GM21619 (cell line): ENCODE measurements around the gene CCS.
"Not testable (repeated sequence)": the region's sequence is repeated elsewhere in the genome, so short reads cannot be mapped to it uniquely, and the experiment has no call there.

ENCODE experiments used
- ATAC-seq: cut with Tn5 transposase; IDR thresholded peaks from one replicate; pipeline ENCODE4 v1.9.1; 2021; ENCODE audit not compliant: unreplicated experiment

The CCS gene

DNA sequence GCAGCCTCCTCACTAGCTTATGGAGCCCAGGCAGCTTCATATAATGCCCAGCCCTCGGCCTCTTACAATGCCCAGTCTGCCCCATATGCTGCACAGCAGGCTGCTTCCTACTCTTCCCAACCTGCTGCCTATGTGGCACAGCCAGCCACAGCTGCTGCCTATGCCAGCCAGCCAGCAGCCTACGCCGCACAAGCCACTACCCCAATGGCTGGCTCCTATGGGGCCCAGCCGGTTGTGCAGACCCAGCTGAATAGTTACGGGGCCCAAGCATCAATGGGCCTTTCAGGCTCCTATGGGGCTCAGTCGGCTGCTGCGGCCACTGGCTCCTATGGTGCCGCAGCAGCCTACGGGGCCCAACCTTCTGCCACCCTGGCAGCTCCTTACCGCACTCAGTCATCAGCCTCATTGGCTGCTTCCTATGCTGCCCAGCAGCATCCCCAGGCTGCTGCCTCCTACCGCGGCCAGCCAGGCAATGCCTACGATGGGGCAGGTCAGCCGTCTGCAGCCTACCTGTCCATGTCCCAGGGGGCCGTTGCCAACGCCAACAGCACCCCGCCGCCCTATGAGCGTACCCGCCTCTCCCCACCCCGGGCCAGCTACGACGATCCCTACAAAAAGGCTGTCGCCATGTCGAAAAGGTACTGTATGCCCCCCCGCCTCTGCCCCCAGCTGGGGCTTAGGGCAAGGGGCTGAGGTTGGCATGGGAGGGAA is 32.2 kb downstream of the CCS start:
- ATAC-seq, result no peak

DNA sequence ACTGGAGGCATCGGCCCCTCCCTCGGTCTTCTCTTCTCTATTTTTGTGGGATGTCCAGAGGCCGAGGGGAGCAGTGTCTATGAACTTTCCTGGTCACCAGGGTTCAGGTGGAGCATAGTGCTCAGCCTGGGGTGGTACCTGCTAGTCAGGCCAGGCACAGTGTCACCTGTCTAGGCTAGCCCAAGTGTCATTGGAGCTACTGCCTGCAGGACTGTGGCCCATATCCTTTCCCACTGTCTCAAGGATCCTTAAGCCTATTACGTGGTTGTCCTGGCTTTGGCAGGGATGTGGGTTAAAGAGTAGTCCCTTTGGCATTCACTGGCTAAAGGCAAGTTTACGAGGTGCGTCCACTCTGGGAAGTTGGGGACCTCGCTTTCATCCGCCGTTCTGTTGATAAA is 32.8 kb downstream of the CCS start:
- ATAC-seq, result no peak

DNA sequence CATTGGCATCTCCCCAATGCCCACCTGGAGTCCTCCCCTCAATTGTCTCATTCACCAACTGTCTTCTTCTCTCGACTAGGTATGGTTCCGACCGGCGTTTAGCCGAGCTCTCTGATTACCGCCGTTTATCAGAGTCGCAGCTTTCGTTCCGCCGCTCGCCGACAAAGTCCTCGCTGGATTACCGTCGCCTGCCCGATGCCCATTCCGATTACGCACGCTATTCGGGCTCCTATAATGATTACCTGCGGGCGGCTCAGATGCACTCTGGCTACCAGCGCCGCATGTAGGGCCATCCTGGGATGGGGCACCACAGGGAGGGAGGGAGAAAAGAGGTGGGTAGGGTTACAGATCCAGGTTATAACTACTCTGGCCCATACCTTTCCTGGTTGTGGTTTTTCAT is 33.4 kb downstream of the CCS start:
- ATAC-seq, result no peak

DNA sequence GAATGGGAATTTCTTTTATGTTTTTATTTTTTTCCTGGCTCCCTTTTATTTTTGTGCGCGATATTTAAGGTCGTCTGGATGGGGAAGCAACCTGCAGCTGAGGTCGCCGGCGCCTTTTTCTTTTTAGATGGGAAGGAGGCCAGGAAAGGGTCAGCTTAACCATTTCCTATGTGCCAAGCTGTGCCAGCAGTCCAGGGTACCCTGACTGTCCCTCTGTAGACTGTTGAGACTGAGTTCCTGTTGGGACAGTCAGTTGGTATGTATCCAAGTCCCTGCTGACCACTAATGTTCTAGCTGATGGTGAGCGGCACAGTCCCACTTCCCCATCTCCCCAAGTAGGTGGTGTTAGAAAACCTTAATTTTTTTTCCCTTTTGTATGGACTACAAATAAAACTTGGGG is 33.9 kb downstream of the CCS start:
- ATAC-seq, result no peak

DNA sequence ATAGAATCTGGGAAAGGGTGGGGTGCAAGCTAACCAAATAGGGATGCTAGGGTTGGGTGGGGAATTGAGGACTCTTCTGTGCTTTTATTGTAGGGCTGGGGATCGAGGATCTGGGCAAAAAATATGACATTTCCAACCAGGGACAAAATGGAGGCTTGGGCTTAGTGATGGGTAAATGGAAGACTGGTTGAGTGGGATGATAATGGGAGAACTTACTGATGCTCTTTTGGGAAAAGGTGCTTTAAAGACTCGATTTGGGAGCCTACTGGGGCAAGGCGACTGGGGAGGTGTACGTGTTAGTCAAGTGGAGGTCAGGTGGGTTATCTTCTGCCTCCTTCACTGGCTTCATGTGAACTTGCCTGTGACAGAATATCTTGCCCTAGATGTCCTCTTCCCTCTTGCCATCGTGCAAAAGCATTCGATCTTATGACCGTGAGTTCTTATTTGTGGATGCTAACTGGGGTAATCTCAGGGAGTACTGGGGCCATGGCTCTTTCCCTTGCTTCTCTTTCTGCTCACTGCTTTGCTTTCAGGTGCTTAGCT is 35.1 kb downstream of the CCS start:
- no peak for ATAC-seq

DNA sequence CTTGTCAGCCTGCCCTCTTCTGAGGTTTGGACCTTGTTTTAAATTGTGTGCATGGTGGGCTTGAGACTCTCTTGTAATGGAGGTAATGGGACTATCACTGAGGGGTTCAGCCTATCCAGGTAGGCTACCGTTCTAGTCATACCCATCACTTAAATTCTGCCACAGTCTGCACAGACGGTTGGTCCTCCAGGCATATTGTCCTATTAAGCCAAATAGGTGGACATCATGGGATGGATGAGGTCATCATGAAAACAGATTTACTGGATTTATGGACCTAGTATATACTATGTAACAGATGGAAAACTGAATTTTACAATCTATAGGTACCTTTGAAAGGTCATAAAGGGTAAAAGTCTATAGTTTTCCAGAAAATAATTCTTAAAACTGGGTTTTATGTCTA is 36.4 kb downstream of the CCS start:
- no peak for ATAC-seq

DNA sequence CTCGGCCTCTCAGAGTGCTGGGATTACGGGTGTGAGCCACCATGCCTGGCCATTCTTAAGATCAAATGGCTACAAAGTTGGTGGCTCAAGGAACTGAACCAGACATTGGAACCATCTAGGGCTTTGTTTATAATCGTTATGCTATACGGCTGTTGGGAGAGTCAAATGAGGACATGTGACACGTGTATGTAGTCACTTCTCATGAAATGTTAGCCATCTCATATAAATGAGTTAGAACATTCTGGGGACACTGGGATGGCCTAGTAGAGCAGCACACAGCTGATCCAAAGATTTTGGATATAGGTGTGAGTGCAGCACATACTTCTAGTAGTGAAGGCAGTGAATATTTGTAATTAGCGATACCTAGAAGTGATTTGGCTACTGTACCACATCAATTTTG is 38.9 kb downstream of the CCS start:
- no peak for ATAC-seq

DNA sequence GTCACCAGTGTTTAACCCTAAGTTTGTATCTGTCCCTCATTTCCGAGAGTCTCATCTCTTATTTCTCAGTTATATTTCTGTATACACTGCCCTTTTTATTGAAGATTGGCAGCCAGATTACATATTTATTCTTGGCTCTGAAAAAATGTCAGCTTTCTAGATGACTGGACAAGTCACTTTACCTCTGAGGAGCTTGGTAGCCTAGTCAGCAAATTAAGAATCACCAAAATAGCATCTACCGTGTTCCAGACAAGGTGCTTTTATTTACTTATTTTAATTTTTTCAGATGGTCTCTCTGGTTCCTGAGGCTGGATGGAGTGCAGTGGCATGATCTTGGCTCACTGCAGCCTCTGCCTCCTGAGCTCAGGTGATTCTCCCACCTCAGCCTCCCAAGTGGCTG is 40.0 kb downstream of the CCS start:
- ATAC-seq, result no peak

DNA sequence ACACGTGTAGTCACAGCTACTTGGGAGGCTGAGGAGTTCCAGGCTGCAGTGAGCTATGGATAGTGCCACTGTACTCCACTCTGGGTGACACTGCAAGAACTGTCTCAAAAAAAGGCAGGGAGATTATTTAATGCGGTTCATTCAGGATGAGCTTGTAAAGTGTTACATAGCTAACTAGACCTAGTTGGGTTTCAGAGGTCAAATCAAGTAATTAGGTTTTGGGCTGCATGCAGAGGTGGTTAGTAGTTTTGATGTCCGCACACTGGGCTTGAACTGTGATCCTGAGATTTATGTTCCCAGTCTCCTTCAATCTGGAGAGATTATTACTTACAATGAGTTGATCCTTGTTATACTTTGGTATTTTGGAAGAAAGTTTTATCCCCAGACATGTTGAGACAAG is 43.4 kb downstream of the CCS start:
- ATAC-seq, result no peak

DNA sequence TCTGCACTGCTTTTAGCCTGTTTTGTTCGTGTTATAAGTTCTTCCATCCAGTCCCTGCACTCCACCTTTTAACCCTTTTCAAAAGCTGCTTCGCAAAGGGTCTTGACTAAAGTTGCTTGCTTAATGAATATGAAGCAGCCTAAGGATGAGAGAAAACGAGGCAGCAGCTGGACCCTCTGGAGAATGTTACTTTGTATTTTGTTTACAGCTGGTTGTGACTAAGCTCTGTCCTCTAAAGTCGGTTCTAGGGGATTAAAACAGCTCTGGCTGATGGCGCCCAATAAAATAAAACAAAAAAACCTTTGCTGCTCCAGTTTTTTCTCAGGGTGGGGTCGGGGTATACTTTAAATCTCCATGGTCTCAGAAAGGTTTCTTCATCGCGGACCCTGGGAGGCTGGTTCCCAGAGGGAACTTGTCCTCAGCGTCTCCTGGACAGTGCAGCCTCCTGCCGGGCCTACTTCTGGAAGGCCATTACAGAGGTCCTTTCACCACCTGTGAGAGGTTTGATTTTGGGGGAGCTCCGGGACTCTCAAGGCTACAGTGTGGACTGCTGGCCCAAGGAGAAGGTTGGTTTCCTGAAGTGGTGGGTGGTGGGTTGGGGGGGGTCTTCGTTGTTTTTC is 44.7 kb downstream of the CCS start:
- ATAC-seq, result no peak

DNA sequence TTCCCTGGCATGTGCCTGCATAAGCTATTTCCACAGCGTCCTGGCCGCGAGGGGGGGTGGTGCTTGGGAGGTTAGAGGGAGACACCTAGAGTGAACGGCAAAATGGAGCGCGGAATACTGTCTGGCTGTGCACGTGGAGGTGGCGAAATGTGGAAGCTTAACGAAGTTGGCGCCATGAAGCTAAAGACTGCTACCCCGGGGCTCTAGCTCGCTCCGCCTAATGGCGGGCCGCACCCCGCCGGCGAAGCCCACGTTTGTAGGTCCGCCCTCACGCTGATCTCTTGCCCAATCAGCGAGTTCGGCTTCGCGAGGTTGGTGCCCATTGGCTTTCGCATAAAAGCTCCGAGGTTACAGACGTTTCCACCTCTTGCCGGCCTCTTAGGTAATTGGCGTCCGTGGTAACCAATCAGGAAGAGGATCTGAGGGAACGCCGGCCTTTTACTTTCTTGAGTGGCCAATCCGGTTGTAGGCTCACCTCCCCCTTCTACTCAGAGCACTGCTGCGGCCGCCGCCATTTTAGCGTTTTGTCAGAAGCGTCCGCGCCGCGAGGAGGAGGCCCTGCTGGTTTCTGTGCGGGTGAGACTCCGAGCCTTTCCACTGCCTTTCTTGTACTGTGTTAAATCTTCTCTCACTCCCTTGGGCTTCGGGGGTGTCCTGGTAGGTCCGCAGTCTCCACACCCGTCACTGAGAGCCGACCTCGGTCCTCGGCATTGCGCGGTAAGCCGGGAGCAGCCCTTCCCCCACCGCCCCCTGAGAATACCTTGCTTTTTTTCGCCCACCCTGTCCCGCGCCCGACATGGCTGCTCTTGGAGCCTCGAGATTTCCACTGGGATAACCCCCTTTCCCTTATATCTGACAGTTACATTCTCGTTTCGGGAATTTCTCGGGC is 45.4 kb downstream of the CCS start, which contains the start of gene RBM4:
Gene RBM4, plus strand, starts transcription at position 527 of the 889 bp plus-strand sequence. CDS start 1,009 bp downstream, outside the sequence.
- peak; percentile 91 for ATAC-seq

DNA sequence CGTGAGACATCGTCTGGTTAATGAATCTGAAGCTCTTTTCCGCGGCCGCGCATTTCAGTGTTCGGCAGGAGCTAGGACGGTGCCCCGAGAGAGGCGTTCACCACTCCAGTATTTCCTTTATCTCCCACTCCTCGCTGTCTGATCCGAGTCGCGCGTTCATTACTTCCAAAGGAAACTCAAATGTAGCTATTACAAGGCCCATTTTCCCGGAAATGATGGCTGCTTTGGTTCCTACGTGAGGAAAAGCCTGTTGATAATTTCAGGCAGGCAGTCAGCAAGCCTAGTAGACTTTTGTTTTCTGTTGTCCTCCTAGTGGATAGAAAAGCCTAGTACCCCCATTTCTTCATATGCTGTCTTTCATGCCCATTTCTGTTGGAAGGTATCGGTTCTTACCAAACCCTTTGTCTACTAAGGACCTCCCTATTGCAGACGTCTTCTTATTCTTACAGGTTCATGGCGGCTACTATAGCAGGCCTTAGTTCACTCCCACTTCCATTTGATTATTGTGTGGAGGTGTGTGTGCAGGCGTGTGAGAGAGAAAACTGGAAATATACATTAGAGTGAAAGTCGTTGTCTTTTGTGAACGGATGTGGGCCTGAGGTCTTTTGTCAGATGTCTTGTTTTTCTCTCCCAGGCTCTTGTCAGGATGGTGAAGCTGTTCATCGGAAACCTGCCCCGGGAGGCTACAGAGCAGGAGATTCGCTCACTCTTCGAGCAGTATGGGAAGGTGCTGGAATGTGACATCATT is 46.3 kb downstream of the CCS start:
- no peak for ATAC-seq

DNA sequence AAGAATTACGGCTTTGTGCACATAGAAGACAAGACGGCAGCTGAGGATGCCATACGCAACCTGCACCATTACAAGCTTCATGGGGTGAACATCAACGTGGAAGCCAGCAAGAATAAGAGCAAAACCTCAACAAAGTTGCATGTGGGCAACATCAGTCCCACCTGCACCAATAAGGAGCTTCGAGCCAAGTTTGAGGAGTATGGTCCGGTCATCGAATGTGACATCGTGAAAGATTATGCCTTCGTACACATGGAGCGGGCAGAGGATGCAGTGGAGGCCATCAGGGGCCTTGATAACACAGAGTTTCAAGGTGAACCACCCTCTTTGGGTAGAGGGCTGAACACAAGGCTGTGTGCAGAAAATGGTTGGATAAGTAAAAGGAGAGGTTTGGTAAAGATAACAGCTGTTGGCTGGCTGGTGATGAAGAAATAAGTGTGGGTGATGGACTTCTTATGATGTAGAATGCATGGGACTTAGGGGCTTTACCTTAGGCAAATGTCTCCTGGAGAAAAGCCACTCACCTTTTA is 46.9 kb downstream of the CCS start:
- ATAC-seq, result not testable (repeated sequence)

DNA sequence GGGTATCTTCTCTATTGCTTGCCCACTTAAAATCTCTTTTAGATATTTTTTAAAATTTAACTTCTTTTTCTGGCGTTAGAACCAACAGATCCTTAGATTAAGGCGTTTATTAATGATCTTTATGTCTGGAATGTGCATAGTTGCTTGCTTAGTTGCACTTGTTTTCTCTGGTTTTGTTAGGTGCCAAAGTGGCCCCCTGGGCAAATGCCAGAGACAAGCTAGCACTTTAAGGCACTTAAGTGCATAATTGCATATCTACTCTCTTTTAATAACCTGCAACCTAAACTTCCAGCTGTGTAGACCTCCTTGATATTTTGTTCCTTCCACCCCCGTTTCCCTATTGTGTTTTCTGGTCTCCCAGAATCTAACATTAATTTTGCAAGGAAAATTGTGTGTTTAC is 48.8 kb downstream of the CCS start:
- ATAC-seq, result no peak

DNA sequence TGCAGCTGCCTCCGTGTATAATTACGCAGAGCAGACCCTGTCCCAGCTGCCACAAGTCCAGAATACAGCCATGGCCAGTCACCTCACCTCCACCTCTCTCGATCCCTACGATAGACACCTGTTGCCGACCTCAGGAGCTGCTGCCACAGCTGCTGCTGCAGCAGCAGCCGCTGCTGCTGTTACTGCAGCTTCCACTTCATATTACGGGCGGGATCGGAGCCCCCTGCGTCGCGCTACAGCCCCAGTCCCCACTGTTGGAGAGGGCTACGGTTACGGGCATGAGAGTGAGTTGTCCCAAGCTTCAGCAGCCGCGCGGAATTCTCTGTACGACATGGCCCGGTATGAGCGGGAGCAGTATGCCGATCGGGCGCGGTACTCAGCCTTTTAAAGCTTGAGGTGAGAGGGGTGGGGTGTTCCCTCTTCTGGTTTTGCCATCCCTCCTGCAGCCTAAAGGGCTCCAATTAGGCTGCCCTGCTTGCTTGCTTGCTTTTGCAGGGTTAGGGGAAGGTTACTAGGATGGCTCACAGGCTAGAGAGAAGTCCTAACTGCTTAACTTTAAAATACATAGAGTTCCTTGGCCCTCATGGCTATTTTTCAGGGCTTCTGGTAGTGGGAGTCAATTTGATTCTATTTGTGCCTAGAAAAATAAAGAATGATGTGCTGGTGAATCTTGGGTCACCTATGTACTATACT is 50.9 kb downstream of the CCS start:
- no peak for ATAC-seq

DNA sequence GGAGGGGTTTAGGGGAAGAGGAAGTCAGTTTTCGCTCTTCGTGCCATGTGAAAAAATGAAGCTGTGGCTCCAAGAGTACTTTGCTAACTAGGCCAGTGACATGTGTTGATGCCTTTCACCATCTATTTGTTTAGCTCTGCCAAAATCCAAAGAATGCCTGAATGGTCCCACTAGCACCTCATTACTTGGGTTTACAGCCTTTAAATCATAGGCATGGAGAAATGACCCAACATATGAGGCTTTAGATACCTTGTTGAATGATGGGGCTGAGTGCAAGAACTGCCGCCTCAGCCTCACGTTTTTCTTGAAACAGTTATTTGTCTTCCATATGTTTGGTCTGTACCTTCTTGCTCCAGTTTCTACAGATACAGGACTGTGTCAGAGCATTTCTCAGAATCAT is 53.8 kb downstream of the CCS start:
- ATAC-seq, result no peak

DNA sequence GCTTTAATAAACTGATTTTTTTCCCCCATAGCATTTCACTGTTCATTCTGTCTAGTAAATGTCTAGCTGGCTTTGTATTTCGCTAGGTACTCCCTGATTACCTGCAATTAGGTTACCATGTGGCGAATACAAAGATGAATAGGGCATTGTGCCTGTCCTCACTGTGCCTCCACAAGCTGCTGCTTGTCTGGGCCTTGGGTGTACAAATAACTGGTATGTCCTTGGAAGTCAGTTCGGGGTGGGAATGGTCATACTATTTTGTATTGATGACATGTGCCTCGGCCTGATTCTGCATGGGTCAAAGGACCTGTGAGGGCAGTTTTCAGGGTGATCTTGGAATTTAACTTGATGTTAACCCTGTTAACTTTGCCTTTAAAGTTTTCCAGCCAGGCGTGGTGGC is 56.9 kb downstream of the CCS start:
- no peak for ATAC-seq

DNA sequence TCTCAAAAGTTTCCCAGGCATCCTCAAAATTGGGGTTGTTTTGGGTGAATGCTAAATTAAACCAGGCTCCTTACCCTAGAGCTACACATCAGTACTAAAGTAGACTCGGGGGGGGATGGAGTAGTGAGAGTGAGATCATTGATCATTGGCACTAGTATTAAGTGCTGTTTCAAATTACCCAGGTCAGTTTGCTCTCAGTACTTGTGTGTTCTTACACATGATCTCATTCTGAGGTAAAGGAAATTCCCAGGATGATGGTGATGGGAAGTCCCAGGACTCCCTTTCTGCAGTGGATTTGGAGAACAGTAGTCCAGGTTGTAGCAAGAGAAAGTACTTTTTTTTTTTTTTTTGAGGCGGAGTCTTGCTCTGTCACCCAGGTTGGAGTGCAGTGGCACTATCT is 58.0 kb downstream of the CCS start:
- ATAC-seq, result no peak

DNA sequence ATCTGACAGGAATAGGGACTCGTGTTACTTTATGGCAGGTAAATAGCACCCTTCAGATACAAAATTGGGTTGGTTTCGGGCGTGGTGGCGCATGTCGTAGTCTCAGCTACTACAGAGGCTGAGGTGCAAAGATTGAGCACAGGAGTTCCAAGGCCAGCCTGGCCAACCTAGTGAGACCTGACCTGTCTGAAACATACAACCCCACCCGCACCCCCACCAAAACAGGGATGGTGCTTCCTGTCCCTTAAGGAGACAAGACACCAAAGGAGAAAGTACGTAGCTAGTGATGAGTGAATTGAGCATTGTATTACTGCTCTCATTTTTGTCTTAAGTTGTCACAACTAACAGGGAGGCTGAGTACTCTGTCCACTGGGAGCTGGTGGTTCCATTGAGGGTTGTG is 59.7 kb downstream of the CCS start:
- ATAC-seq, result no peak

DNA sequence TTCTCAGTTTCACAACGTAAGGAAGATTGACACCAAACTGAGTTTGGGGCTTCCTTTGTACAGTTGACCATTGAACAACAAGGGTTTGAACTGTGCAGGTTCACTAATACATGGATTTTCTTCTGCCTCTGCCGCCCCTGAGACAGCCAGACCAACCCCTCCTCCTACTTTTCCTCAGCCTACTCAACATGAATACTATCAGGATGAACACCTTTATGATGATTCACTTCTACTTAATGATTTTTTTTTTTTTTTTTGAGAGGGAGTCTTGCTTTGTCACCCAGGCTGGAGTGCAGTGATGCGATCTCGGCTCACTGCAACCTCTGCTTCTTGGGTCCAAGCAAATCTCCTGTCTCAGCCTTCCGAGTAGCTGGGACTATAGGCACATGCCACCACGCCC is 60.1 kb downstream of the CCS start:
- ATAC-seq, result no peak
